Fibroblast of skin of right biceps (primary cell): ENCODE results near the gene ANXA2.
"Not testable (repeated sequence)": the region's sequence is repeated elsewhere in the genome, so short reads cannot be mapped to it uniquely, and the experiment has no call there.

Source experiments
- DNase-seq: peaks from one replicate; pipeline ENCODE4 v3.0.0-alpha.2; 2013

The ANXA2 gene

GRCh38 chr15:60408463-60408981 lies 10.7 kb upstream of the ANXA2 start:
- peak; percentile 90 for DNase-seq

GRCh38 chr15:60407415-60407805 lies 9.6 kb upstream of the ANXA2 start:
- peak; percentile 90 for DNase-seq

GRCh38 chr15:60406513-60407414 lies 9.0 kb upstream of the ANXA2 start:
- DNase-seq, result no peak

GRCh38 chr15:60405399-60405798 lies 7.6 kb upstream of the ANXA2 start:
- no peak for DNase-seq

- DNase-seq, result not testable (repeated sequence)
Measured at GRCh38 chr15:60404351-60404750, 6.6 kb upstream of the ANXA2 start.

- DNase-seq, result peak; percentile 57
Measured at GRCh38 chr15:60400944-60401343, 3.2 kb upstream of the ANXA2 start.

GRCh38 chr15:60399931-60400330 lies 2.1 kb upstream of the ANXA2 start:
- peak; percentile 95 for DNase-seq

GRCh38 chr15:60399246-60399915 lies 1.6 kb upstream of the ANXA2 start:
- DNase-seq, result no peak

- peak; percentile 81 for DNase-seq
Measured at GRCh38 chr15:60396958-60397771, 621 bp downstream of the ANXA2 start.

- DNase-seq, result no peak
Measured at GRCh38 chr15:60396560-60396957, 1.2 kb downstream of the ANXA2 start.

GRCh38 chr15:60396100-60396499 lies 1.7 kb downstream of the ANXA2 start:
- peak; percentile 43 for DNase-seq

GRCh38 chr15:60395276-60396011 lies 2.3 kb downstream of the ANXA2 start:
- peak; percentile 21 for DNase-seq

- peak; percentile 53 for DNase-seq
Measured at GRCh38 chr15:60394689-60395097, 3.1 kb downstream of the ANXA2 start.

GRCh38 chr15:60392986-60393790 lies 4.6 kb downstream of the ANXA2 start:
- peak; percentile 99 for DNase-seq

- peak; percentile 90 for DNase-seq
Measured at GRCh38 chr15:60392601-60392985, 5.2 kb downstream of the ANXA2 start.

GRCh38 chr15:60391722-60392315 lies 6.0 kb downstream of the ANXA2 start:
- DNase-seq, result no peak

GRCh38 chr15:60390871-60391501 lies 6.8 kb downstream of the ANXA2 start:
- DNase-seq, result peak; percentile 90

- no peak for DNase-seq
Measured at GRCh38 chr15:60390231-60390630, 7.6 kb downstream of the ANXA2 start.

- no peak for DNase-seq
Measured at GRCh38 chr15:60389261-60390077, 8.3 kb downstream of the ANXA2 start.

GRCh38 chr15:60387321-60387720 lies 10.5 kb downstream of the ANXA2 start:
- no peak for DNase-seq
